ENCODE results near the gene RNF224. TPM values are rescaled to one million over a fixed set of nuclear protein-coding genes. Genes with fewer than 3 reads are reported as not detected.
A peak's percentile ranks its signal among the peaks of the same experiment; 100 is the strongest.
"Not testable (repeated sequence)": the region's sequence is repeated elsewhere in the genome, so short reads cannot be mapped to it uniquely, and the experiment has no call there.

Gene RNF224
- polyA plus RNA-seq, 12 donors, result 0.66 to 2.9 (median 1.3) TPM; not detected in 2

GRCh38 chr9:137251490-137252268 lies 24.4 kb downstream of the RNF224 start:
- no peak for DNase-seq

- no peak for DNase-seq
These were observed 25.5 kb downstream of the RNF224 start for GRCh38 chr9:137252555-137253506.

GRCh38 chr9:137253717-137254623 lies 26.7 kb downstream of the RNF224 start:
- DNase-seq, result no peak

- DNase-seq, result peak; percentile 93
These were observed 27.5 kb downstream of the RNF224 start, which contains the start of gene NELFB for GRCh38 chr9:137254624-137255447. Gene NELFB, plus strand, starts transcription at chr9:137255327.

GRCh38 chr9:137255448-137256114 lies 28.3 kb downstream of the RNF224 start:
- DNase-seq, result no peak

GRCh38 chr9:137256362-137256761 lies 29.1 kb downstream of the RNF224 start:
- DNase-seq, result no peak

GRCh38 chr9:137256856-137257255 lies 29.6 kb downstream of the RNF224 start:
- DNase-seq, result no peak

- not testable (repeated sequence) for DNase-seq
These were observed 35.0 kb downstream of the RNF224 start for GRCh38 chr9:137262173-137262908.

- DNase-seq, result no peak
These were observed 35.6 kb downstream of the RNF224 start for GRCh38 chr9:137262909-137263285.

- DNase-seq, result no peak
These were observed 36.2 kb downstream of the RNF224 start for GRCh38 chr9:137263506-137263905.

GRCh38 chr9:137264067-137264466 lies 36.8 kb downstream of the RNF224 start:
- DNase-seq, result no peak

- DNase-seq, result no peak
These were observed 38.3 kb downstream of the RNF224 start for GRCh38 chr9:137265496-137266161.

- no peak for DNase-seq
These were observed 38.8 kb downstream of the RNF224 start for GRCh38 chr9:137266162-137266527.

GRCh38 chr9:137266585-137267453 lies 39.5 kb downstream of the RNF224 start:
- no peak for DNase-seq

GRCh38 chr9:137267933-137268355 lies 40.6 kb downstream of the RNF224 start:
- no peak for DNase-seq

- no peak for DNase-seq
These were observed 41.4 kb downstream of the RNF224 start for GRCh38 chr9:137268538-137269201.

GRCh38 chr9:137269231-137269772 lies 42.0 kb downstream of the RNF224 start:
- DNase-seq, result no peak
